OCI-LY1 (cell line): Measurements from ENCODE around the gene PCDHGA10.

Experiments used
- CTCF ChIP-seq: fragments of 200-600 bp; sonication (generic), shearing (Covaris generic); IDR thresholded peaks from 2 replicates; pipeline ENCODE4 v1.5.1; 2017; ENCODE audit warnings: mild to moderate bottlenecking, antibody characterized with exemption, low read length, moderate library complexity, mixed read lengths
- EZH2 ChIP-seq: fragments of 200-600 bp; sonication (generic), shearing (Covaris generic); IDR thresholded peaks from 2 replicates; pipeline ENCODE4 v1.8.0; 2017; ENCODE audit warnings: borderline replicate concordance, mixed run types, mild to moderate bottlenecking, antibody characterized with exemption, low read length, moderate library complexity, mixed read lengths

- TF ChIP-seq CTCF = no peak
- no peak for TF ChIP-seq EZH2
Measured at GRCh38 chr5:141383345-141383744, 29.4 kb upstream of the PCDHGA10 start.
